Fibroblast of mammary gland (primary cell): ENCODE results near the gene DRG1.
"Not testable (repeated sequence)": the region's sequence is repeated elsewhere in the genome, so short reads cannot be mapped to it uniquely, and the experiment has no call there.

Source experiments
- DNase-seq: peaks from one replicate; pipeline ENCODE4 v3.0.0-alpha.2; 2010; ENCODE audit warnings: low read depth
- H3K4me3 ChIP-seq: 2 replicates; pipeline ENCODE4 v1.5.1; 2011; ENCODE audit warnings: low read depth, mild to moderate bottlenecking, low read length, moderate library complexity; ENCODE audit not compliant: control insufficient read depth
- TF ChIP-seq, protein P1 (sequence below): conservative IDR thresholded peaks from 2 replicates; pipeline ENCODE4 v1.5.1; 2011; ENCODE audit warnings: low read depth, low read length, inconsistent platforms; ENCODE audit not compliant: control insufficient read depth, insufficient read depth

Gene DRG1

DNA sequence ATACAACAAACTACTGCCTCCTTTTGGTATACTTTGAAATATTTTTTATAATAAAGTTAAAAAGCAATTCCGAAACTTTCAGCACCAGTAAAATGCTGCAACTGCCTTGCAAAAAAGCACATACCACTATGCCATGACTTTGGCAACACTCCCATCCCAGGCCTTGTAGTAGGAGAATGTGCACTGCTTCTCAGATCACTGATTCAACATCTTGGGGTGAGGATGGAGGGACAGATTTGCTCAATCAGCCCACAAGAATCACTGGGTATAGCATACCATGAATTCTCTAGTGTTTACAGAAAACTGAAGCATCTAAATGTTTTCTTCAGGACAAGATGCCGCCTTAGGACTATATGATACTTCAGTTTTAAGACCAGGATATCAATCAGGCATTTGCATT is 75.3 kb downstream of the DRG1 start:
- H3K4me3 ChIP-seq, result no peak overlapping the region
- DNase-seq, result peak; percentile 65
- TF ChIP-seq, protein P1, sequence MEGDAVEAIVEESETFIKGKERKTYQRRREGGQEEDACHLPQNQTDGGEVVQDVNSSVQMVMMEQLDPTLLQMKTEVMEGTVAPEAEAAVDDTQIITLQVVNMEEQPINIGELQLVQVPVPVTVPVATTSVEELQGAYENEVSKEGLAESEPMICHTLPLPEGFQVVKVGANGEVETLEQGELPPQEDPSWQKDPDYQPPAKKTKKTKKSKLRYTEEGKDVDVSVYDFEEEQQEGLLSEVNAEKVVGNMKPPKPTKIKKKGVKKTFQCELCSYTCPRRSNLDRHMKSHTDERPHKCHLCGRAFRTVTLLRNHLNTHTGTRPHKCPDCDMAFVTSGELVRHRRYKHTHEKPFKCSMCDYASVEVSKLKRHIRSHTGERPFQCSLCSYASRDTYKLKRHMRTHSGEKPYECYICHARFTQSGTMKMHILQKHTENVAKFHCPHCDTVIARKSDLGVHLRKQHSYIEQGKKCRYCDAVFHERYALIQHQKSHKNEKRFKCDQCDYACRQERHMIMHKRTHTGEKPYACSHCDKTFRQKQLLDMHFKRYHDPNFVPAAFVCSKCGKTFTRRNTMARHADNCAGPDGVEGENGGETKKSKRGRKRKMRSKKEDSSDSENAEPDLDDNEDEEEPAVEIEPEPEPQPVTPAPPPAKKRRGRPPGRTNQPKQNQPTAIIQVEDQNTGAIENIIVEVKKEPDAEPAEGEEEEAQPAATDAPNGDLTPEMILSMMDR, result no peak

DNA sequence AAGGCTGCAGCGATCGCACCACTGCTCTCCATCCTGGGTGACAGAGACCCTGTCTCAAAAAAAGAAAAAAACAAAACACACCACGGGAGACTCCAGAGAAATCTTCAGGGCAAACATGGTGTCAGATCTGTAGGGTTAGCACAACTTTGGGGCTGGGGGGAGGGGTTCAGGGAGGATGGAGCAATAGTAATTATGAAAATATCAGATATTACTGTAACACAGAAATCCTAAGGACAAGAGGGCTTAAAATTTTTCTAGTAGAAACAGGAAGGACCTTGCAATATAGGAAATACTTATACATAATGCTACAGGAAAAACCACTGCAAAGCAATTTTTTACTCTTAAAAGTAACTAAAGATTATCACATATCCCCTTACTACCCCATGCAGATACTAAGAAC is 76.4 kb downstream of the DRG1 start:
- no peak for DNase-seq
- H3K4me3 ChIP-seq, result no peak overlapping the region
- TF ChIP-seq, protein P1, result no peak

DNA sequence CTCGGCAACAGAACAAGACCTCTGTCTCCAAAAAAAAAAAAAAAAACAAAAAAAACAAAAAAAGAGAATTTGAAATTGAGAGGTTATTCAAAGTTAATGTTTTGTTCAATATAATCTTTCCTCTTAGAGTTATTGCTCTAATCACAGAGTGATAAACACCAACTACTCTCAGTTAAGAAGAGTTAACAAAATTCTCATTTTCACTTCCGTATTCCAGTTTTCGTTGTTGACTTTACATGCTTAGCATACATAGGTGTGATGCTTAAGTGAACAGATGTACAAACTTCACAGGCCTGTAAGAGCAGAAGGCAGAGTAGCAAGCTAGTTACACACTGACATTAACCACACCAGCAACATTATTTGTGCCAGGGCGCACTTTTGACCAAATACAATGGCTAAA is 77.9 kb downstream of the DRG1 start:
- TF ChIP-seq, protein P1, result no peak
- H3K4me3 ChIP-seq, result no peak overlapping the region
- no peak for DNase-seq

DNA sequence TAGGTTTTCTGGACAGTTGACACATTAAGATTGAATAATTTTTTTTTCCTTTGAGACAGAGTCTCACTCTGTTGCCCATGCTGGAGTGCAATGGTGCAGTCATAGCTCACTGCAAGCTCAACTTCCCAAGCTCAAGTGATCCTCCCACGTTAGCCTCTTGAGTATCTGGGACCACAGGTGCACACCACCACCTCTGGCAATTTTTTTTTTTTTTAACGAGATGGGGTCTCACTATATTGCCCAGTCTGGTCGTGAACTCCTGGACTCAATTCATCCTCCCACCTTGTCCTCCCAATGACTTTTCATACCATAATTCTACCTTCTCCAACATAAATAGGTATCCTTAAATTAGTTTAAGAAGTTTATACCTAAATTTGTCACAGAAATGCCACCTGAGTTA is 81.7 kb downstream of the DRG1 start:
- no peak overlapping the region for H3K4me3 ChIP-seq
- TF ChIP-seq, protein P1, result no peak
- DNase-seq, result no peak

DNA sequence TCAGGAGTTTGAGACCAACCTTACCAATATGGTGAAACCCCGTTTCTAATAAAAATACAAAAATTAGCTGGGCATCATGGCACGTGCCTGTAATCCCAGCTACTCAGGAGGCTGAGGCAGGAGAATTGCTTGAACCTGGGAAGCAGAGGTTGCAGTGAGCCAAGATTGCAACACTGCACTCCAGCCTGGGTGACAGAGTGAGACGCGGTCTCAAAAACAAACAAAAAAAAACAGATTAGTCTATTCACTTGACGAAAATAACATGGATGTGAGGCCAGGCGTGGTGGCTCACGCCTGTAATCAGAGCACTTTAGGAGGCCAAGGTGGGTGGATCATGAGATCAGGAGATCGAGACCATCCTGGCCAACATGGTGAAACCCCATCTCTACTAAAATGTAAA is 83.1 kb downstream of the DRG1 start:
- not testable (repeated sequence) for DNase-seq, H3K4me3 ChIP-seq
